Thyroid gland (tissue), 4 donors: ENCODE data around the gene IGFBP3. TPM values are rescaled to one million over a fixed set of nuclear protein-coding genes. Genes with fewer than 3 reads are reported as not detected.

Experiments used
- DNase-seq, 2 donors: peaks; one replicate each; pipeline ENCODE4 v3.0.0-alpha.2; 2019
- H3K27ac ChIP-seq, 3 donors: fragments of 200-600 bp; sonication (generic); 1 replicate in 2 of 3; 2 replicates in 1 of 3; pipeline ENCODE4 v1.5.1; 2016 to 2019; ENCODE audit warnings: mild to moderate bottlenecking in 1 of 3, moderate library complexity in 1 of 3
- H3K27me3 ChIP-seq: fragments of 200-600 bp; sonication (generic); one replicate; pipeline ENCODE4 v1.5.1; 2019
- H3K36me3 ChIP-seq, 2 donors: fragments of 200-600 bp; sonication (generic); one replicate each; pipeline ENCODE4 v1.5.1; 2016 to 2019
- H3K4me1 ChIP-seq, 2 donors: fragments of 200-600 bp; sonication (generic); one replicate each; pipeline ENCODE4 v1.5.1; 2017 to 2019
- H3K4me3 ChIP-seq, 3 donors: fragments of 200-600 bp; sonication (generic); replicated peaks in 1 of 3; 1 replicate in 2 of 3; 2 replicates in 1 of 3; pipeline ENCODE4 v1.5.1; 2016; ENCODE audit warnings: mild to moderate bottlenecking in 1 of 3
- H3K9me3 ChIP-seq: fragments of 200-600 bp; sonication (generic); one replicate; pipeline ENCODE4 v1.5.1; 2017
- CTCF ChIP-seq, 6 experiments: fragments of 200-600 bp in 3 of 6; fragments of 450-650 bp in 3 of 6; sonication (generic) in 3 of 6; IDR thresholded peaks; one replicate each; pipeline ENCODE4 v1.5.1; 2016 to 2019; ENCODE audit warnings: antibody characterized with exemption in 6 of 6, mild to moderate bottlenecking in 2 of 6, inconsistent platforms in 1 of 6, moderate library complexity in 1 of 6
- POLR2A ChIP-seq, 2 donors: fragments of 450-650 bp; IDR thresholded peaks; one replicate each; pipeline ENCODE4 v1.6.1; 2017; ENCODE audit warnings: antibody characterized with exemption in 2 of 2, mild to moderate bottlenecking in 2 of 2, moderate library complexity in 1 of 2
- WGBS, 2 donors: methylation state at CpG; one replicate each; pipeline ENCODE4 v1.1.5; 2017; 5-methylcytosine and 5-hydroxymethylcytosine counted together
- intact Hi-C: fragments of 100-400 bp; cut with DNase I; formaldehyde crosslinking; loops from one replicate; pipeline ENCODE4 v1.15.1; 2023
- total RNA-seq, 4 donors: library from RNA; depleted of rRNA; stranded (reverse); fragments of >200 nt; gene quantifications; one replicate each; pipeline ENCODE4 v1.2.3, GENCODE V29; 2016

The IGFBP3 gene
- total RNA-seq, 4 donors from 2014 or later = 37.9 to 95.1 (median 58.7) TPM

- intact Hi-C loops = no loop called here
- Histone ChIP-seq H3K4me1 (no peaks in the 10 kb centered on the region), H3K27me3 (no peaks in the 10 kb centered on the region), H3K4me3 (no peak overlapping the region), H3K9me3 (no peaks in the 10 kb centered on the region), H3K27ac (no peak overlapping the region), H3K36me3 (no peaks in the 10 kb centered on the region)
- DNase-seq = no peak
- no peak for TF ChIP-seq CTCF (IDR thresholded peaks at IDR 0.05)
- TF ChIP-seq POLR2A (IDR thresholded peaks at IDR 0.05) = no peak
Observed at GRCh38 chr7:45894665-45895062, 26.4 kb downstream of the IGFBP3 start.

GRCh38 chr7:45893996-45894664 is 26.9 kb downstream of the IGFBP3 start:
- 72 to 86% methylated on average over 4 of the region's 4 CpGs for WGBS, 2 donors
- H3K27me3 ChIP-seq = peaks cover under 1% of the 10 kb centered on the region
- no peaks in the 10 kb centered on the region for H3K4me1 ChIP-seq
- H3K9me3 ChIP-seq = no peaks in the 10 kb centered on the region
- H3K36me3 ChIP-seq = no peaks in the 10 kb centered on the region
- H3K4me3 ChIP-seq = no peak overlapping the region
- TF ChIP-seq CTCF (IDR thresholded peaks at IDR 0.05) (no peak), POLR2A (IDR thresholded peaks at IDR 0.05) (no peak)
- intact Hi-C loops = no loop called here
- no peak overlapping the region for H3K27ac ChIP-seq
- DNase-seq = no peak

GRCh38 chr7:45893374-45893995 is 27.6 kb downstream of the IGFBP3 start:
- Histone ChIP-seq H3K27me3 (peaks cover 7% of the 10 kb centered on the region), H3K4me3 (no peak overlapping the region), H3K4me1 (peaks cover 0 to 5% of the 10 kb centered on the region in 2 donors), H3K27ac (no peak overlapping the region), H3K9me3 (no peaks in the 10 kb centered on the region), H3K36me3 (no peaks in the 10 kb centered on the region)
- intact Hi-C loops = no loop called here
- 76 to 82% methylated on average over 5 of the region's 5 CpGs for WGBS, 2 donors
- TF ChIP-seq CTCF (IDR thresholded peaks at IDR 0.05) (no peak), POLR2A (IDR thresholded peaks at IDR 0.05) (no peak)
- DNase-seq = no peak

GRCh38 chr7:45892407-45893035 is 28.6 kb downstream of the IGFBP3 start:
- DNase-seq = no peak
- Histone ChIP-seq H3K9me3 (no peaks in the 10 kb centered on the region), H3K27ac (no peak overlapping the region), H3K36me3 (no peaks in the 10 kb centered on the region), H3K4me1 (peaks cover 0 to 10% of the 10 kb centered on the region in 2 donors), H3K4me3 (no peak overlapping the region), H3K27me3 (peaks cover 11% of the 10 kb centered on the region)
- TF ChIP-seq CTCF (IDR thresholded peaks at IDR 0.05) = no peak
- TF ChIP-seq POLR2A (IDR thresholded peaks at IDR 0.05) = no peak
- WGBS, 2 donors = 88 to 93% methylated on average over 6 of the region's 6 CpGs
- intact Hi-C loops = no loop called here
